Thyroid gland (tissue), 4 donors: ENCODE results near the gene PCGF3. TPM values are rescaled to one million over a fixed set of nuclear protein-coding genes. Genes with fewer than 3 reads are reported as not detected.

Experiments
- DNase-seq, 2 donors: peaks; one replicate each; pipeline ENCODE4 v3.0.0-alpha.2; 2019
- H3K27ac ChIP-seq, 3 donors: fragments of 200-600 bp; sonication (generic); 1 replicate in 2 of 3; 2 replicates in 1 of 3; pipeline ENCODE4 v1.5.1; 2016 to 2019; ENCODE audit warnings: mild to moderate bottlenecking in 1 of 3, moderate library complexity in 1 of 3
- H3K27me3 ChIP-seq: fragments of 200-600 bp; sonication (generic); one replicate; pipeline ENCODE4 v1.5.1; 2019
- H3K36me3 ChIP-seq, 2 donors: fragments of 200-600 bp; sonication (generic); one replicate each; pipeline ENCODE4 v1.5.1; 2016 to 2019
- H3K4me1 ChIP-seq, 2 donors: fragments of 200-600 bp; sonication (generic); one replicate each; pipeline ENCODE4 v1.5.1; 2017 to 2019
- H3K4me3 ChIP-seq, 3 donors: fragments of 200-600 bp; sonication (generic); replicated peaks in 1 of 3; 1 replicate in 2 of 3; 2 replicates in 1 of 3; pipeline ENCODE4 v1.5.1; 2016; ENCODE audit warnings: mild to moderate bottlenecking in 1 of 3
- H3K9me3 ChIP-seq: fragments of 200-600 bp; sonication (generic); one replicate; pipeline ENCODE4 v1.5.1; 2017
- POLR2A ChIP-seq, 2 donors: fragments of 450-650 bp; IDR thresholded peaks; one replicate each; pipeline ENCODE4 v1.6.1; 2017; ENCODE audit warnings: antibody characterized with exemption in 2 of 2, mild to moderate bottlenecking in 2 of 2, moderate library complexity in 1 of 2
- WGBS, 2 donors: methylation state at CpG; one replicate each; pipeline ENCODE4 v1.1.5; 2017; 5-methylcytosine and 5-hydroxymethylcytosine counted together
- intact Hi-C: fragments of 100-400 bp; cut with DNase I; formaldehyde crosslinking; loops from one replicate; pipeline ENCODE4 v1.15.1; 2023
- total RNA-seq, 4 donors: library from RNA; depleted of rRNA; stranded (reverse); fragments of >200 nt; gene quantifications; one replicate each; pipeline ENCODE4 v1.2.3, GENCODE V29; 2016
- TF ChIP-seq, protein P1 (sequence below), 6 experiments: fragments of 200-600 bp in 3 of 6; fragments of 450-650 bp in 3 of 6; sonication (generic) in 3 of 6; IDR thresholded peaks; one replicate each; pipeline ENCODE4 v1.5.1; 2016 to 2019; ENCODE audit warnings: antibody characterized with exemption in 6 of 6, mild to moderate bottlenecking in 2 of 6, inconsistent platforms in 1 of 6, moderate library complexity in 1 of 6

Gene PCGF3
- total RNA-seq, 4 donors from 2014 or later: 41.4 to 60.0 (median 50.2) TPM

DNA sequence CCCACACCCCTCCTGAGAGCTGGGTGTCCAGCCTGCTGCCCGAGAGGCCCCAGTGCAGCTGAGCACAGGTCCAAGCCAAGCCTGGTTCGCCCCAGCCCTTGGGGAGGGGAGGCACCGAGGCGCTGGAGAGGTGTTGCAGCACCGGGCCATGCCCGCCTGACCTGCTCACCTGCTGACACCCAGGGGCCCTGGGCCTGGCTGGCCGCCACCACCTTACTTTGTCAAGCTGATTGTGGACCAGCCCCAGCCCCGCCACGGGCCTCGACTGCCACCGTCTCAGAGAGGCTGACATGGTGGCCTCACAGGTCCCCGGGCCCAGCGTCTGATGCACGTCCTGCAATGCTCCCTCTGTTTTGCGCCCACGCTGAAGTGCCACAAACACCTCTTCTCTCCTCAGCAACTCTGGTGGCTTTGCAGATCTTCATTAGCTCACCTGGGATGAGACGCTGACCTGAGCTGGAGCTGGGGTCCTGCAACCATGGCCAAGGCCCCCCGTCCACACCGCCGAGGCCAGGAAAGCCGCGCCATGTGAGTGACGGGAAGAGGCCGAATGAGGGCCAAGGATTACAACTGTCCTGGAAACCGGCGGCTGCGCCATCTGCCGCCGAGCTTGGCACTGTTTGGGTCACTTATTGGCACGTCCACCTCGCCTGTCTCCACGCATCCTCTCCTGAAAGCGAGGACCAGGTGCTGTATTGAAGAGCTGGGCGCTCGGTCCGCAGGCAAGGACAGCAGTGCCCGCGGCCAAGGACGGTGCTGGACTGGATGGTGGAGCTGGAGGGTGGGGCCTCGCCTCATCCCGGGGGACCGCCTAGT lies 112.7 kb downstream of the PCGF3 start:
- Histone ChIP-seq H3K4me3 (no peak overlapping the region), H3K36me3 (no peaks in the 10 kb centered on the region), H3K9me3 (no peaks in the 10 kb centered on the region), H3K4me1 (peaks cover 6 to 8% of the 10 kb centered on the region in 2 donors), H3K27me3 (no peaks in the 10 kb centered on the region), H3K27ac (no peak overlapping the region)
- TF ChIP-seq, protein P1, sequence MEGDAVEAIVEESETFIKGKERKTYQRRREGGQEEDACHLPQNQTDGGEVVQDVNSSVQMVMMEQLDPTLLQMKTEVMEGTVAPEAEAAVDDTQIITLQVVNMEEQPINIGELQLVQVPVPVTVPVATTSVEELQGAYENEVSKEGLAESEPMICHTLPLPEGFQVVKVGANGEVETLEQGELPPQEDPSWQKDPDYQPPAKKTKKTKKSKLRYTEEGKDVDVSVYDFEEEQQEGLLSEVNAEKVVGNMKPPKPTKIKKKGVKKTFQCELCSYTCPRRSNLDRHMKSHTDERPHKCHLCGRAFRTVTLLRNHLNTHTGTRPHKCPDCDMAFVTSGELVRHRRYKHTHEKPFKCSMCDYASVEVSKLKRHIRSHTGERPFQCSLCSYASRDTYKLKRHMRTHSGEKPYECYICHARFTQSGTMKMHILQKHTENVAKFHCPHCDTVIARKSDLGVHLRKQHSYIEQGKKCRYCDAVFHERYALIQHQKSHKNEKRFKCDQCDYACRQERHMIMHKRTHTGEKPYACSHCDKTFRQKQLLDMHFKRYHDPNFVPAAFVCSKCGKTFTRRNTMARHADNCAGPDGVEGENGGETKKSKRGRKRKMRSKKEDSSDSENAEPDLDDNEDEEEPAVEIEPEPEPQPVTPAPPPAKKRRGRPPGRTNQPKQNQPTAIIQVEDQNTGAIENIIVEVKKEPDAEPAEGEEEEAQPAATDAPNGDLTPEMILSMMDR (IDR thresholded peaks at IDR 0.05): no peak
- no peak for TF ChIP-seq POLR2A (IDR thresholded peaks at IDR 0.05)
- WGBS, 2 donors: 85 to 88% methylated on average over 30 to 32 of the region's 42 CpGs
- intact Hi-C loops: no loop called here
- DNase-seq: no peak

DNA sequence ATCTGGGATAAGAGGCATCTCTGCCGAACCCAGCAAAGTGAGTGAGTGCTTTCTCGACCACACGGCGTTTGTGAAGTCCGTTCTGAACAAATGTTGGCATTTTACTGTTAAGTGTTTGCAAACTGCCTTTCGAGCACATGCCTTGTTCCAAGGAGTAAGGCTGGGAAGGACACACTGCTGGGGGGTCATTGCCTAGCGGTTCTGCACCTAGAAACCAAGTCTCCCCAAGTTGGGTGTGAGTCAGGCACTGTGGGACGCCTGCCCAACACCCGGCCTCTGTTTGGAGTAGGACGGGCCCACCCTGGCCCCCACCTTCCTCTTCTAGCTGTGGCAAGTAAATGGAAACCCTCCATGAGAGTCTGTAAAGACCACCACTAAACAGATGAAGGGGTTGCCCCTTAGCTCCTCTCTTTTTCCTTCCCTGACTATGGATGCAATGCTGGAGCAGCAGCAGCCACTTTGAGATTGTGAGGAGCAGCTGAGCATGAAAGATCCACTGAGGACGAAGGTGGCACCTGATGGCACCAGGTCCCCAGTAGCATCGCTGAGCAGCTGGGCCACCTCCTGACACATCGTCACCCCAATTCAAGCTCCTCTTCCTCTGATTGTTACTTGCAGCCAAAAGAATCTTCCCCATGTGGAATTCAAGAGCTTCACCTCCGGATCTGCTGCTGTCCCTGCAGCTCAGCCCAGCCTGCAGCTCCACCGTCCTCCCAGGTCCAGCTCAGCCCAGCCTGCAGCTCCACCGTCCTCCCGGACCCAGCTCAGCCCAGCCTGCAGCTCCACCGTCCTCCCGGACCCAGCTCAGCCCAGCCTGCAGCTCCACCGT lies 114.0 kb downstream of the PCGF3 start:
- Histone ChIP-seq H3K4me3 (no peak overlapping the region), H3K4me1 (peaks cover 6 to 8% of the 10 kb centered on the region in 2 donors), H3K27me3 (peaks cover 4% of the 10 kb centered on the region), H3K36me3 (no peaks in the 10 kb centered on the region), H3K27ac (no peak overlapping the region), H3K9me3 (no peaks in the 10 kb centered on the region)
- TF ChIP-seq, protein P1 (IDR thresholded peaks at IDR 0.05): no peak
- TF ChIP-seq POLR2A (IDR thresholded peaks at IDR 0.05): no peak
- no peak for DNase-seq
- intact Hi-C loops: no loop called here
- WGBS, 2 donors: 75 to 84% methylated on average over 11 to 20 of the region's 20 CpGs

Other genes with a start within 250 kb of the PCGF3 start
- 100 to 1,000 TPM in 1 of 4 donors, 10 to 100 TPM in 3; 35.0 to 147 (median 54.2) TPM for gene ZNF721, start 206.7 kb upstream of the PCGF3 start, total RNA-seq
- 100 to 1,000 TPM in 1 of 4 donors, 10 to 100 TPM in 3; 65.3 to 103 (median 80.0) TPM for gene PIGG, start 206.6 kb upstream of the PCGF3 start, total RNA-seq
- gene TMEM271, start 129.5 kb upstream of the PCGF3 start, total RNA-seq: not detected
- gene PDE6B, start 80.3 kb upstream of the PCGF3 start, total RNA-seq: 10 to 100 TPM in 2 of 4 donors, 1 to 10 TPM in 2; 6.4 to 26.4 (median 14.4) TPM
- 100 to 1,000 TPM in 2 of 4 donors, 10 to 100 TPM in 2; 82.2 to 144 (median 106) TPM for gene ATP5ME, start 31.6 kb upstream of the PCGF3 start, total RNA-seq
- 10 to 100 TPM; 13.0 to 17.5 (median 14.2) TPM for gene MYL5, start 31.3 kb upstream of the PCGF3 start, total RNA-seq
- gene SLC49A3, start 16.7 kb upstream of the PCGF3 start, total RNA-seq: 10 to 100 TPM; 14.9 to 27.1 (median 18.3) TPM
- 1 to 10 TPM in 2 of 4 donors, under 1 TPM in 1, not detected in 1; 0.75 to 3.2 (median 1.4) TPM for gene CPLX1, start 120.3 kb downstream of the PCGF3 start, total RNA-seq
- gene GAK, start 226.5 kb downstream of the PCGF3 start, total RNA-seq: 100 to 1,000 TPM in 3 of 4 donors, 10 to 100 TPM in 1; 86.4 to 184 (median 153) TPM
- 10 to 100 TPM; 33.6 to 63.9 (median 40.4) TPM for gene TMEM175, start 226.6 kb downstream of the PCGF3 start, total RNA-seq